ENCODE data around the gene NUDT8.
"Not testable (repeated sequence)": the region's sequence is repeated elsewhere in the genome, so short reads cannot be mapped to it uniquely, and the experiment has no call there.

The NUDT8 gene

GRCh38 chr11:67640021-67640757, 10.5 kb upstream of the NUDT8 start:
- no peak overlapping the region for H2BK120ac ChIP-seq (ENCODE audit: low read depth, low read length)
- no peak overlapping the region for H2AK5ac ChIP-seq (ENCODE audit: low read length)
- H3K9ac ChIP-seq (ENCODE audit: low read length), result no peak overlapping the region
- no peak overlapping the region for H2BK15ac ChIP-seq (replicated peaks; ENCODE audit: low read depth)
- H3K56ac ChIP-seq (ENCODE audit: low read length), result no peak overlapping the region
- no peak overlapping the region for H3K27ac ChIP-seq (ENCODE audit: low read depth, low read length)
- H3K4me1 ChIP-seq (ENCODE audit: control insufficient read depth, low read depth, low read length), result no peaks in the 10 kb centered on the region
- H3K79me1 ChIP-seq (ENCODE audit: low read length), result no peaks in the 10 kb centered on the region
- H3K18ac ChIP-seq (ENCODE audit: low read length), result no peak overlapping the region
- no CpG with 5 or more reads among the region's 23 CpGs for WGBS (ENCODE audit: extremely low coverage, insufficient coverage, low lambda C conversion rate)
- no peaks in the 10 kb centered on the region for H3K27me3 ChIP-seq (ENCODE audit: insufficient read depth, low read length, poor library complexity)
- H2BK5ac ChIP-seq (ENCODE audit: low read length), result no peak overlapping the region
- H3K36me3 ChIP-seq (ENCODE audit: control insufficient read depth, insufficient read depth, low read length), result no peaks in the 10 kb centered on the region
- H3K4me2 ChIP-seq (ENCODE audit: low read length), result no peak overlapping the region
- no peak overlapping the region for H4K8ac ChIP-seq (ENCODE audit: low read depth, low read length)
- no peak overlapping the region for H3K4ac ChIP-seq (ENCODE audit: low read depth, low read length)
- H4K5ac ChIP-seq (ENCODE audit: low read length), result no peak overlapping the region
- no peaks in the 10 kb centered on the region for H3K79me2 ChIP-seq (ENCODE audit: control insufficient read depth, insufficient read depth, low read length)
- peak; percentile 75 for DNase-seq
- no peak overlapping the region for H3K4me3 ChIP-seq (ENCODE audit: low read length)
- no peak overlapping the region for H3K23ac ChIP-seq (ENCODE audit: low read length)

DNA sequence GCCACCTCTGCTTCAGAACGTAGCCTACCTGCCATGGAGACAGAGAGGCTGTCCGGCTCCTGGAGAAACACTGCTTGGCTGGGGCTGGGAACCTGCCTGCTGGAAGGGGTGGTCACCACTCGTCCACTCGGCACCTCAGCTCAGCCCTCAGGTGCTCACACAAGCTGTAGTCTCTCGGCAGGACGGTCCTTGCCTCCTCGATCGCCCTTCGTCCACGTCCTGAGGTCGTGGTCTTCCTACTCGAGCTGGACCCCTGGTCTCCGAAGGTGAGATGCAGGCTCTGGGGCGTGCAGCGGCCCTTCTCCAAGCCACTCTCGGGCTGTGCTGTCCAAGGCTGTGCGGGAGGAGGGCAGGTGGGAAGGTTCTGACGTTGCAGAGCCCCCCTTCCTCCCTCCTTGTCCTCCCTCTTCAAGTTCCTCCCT, 9.7 kb upstream of the NUDT8 start, which contains the start of gene TBX10:
TSS of gene TBX10 (minus strand) at position 326 of the 422 bp plus-strand sequence. CDS start at position 35, 291 bp downstream.
- Histone ChIP-seq H2AK5ac (ENCODE audit: low read length) (no peak within 1 kb of the TSS), H3K23ac (ENCODE audit: low read length) (no peak within 1 kb of the TSS), H3K18ac (ENCODE audit: low read length) (no peak within 1 kb of the TSS), H4K8ac (ENCODE audit: low read depth, low read length) (no peak within 1 kb of the TSS), H2BK120ac (ENCODE audit: low read depth, low read length) (no peak within 1 kb of the TSS), H3K4me2 (ENCODE audit: low read length) (no peak within 1 kb of the TSS), H3K27me3 (ENCODE audit: insufficient read depth, low read length, poor library complexity) (no peaks in the 10 kb centered on the region), H3K9ac (ENCODE audit: low read length) (no peak within 1 kb of the TSS), H3K27ac (ENCODE audit: low read depth, low read length) (no peak within 1 kb of the TSS), H3K79me1 (ENCODE audit: low read length) (no peaks in the 10 kb centered on the region), H3K4me1 (ENCODE audit: control insufficient read depth, low read depth, low read length) (no peaks in the 10 kb centered on the region), H4K5ac (ENCODE audit: low read length) (no peak within 1 kb of the TSS), H2BK5ac (ENCODE audit: low read length) (no peak within 1 kb of the TSS), H3K79me2 (ENCODE audit: control insufficient read depth, insufficient read depth, low read length) (no peaks in the 10 kb centered on the region), H2BK15ac (replicated peaks; ENCODE audit: low read depth) (no peak within 1 kb of the TSS), H3K56ac (ENCODE audit: low read length) (peak within 1 kb of the TSS; percentile 73), H3K4ac (ENCODE audit: low read depth, low read length) (no peak within 1 kb of the TSS), H3K36me3 (ENCODE audit: control insufficient read depth, insufficient read depth, low read length) (no peaks in the 10 kb centered on the region), H3K4me3 (ENCODE audit: low read length) (no peak within 1 kb of the TSS)
- no CpG with 5 or more reads among the region's 18 CpGs for WGBS (ENCODE audit: extremely low coverage, insufficient coverage, low lambda C conversion rate)
- no peak for DNase-seq

GRCh38 chr11:67638535-67639437, 9.0 kb upstream of the NUDT8 start:
- Histone ChIP-seq H2AK5ac (ENCODE audit: low read length) (no peak overlapping the region), H3K23ac (ENCODE audit: low read length) (no peak overlapping the region), H4K8ac (ENCODE audit: low read depth, low read length) (no peak overlapping the region), H2BK15ac (replicated peaks; ENCODE audit: low read depth) (no peak overlapping the region), H3K56ac (ENCODE audit: low read length) (no peak overlapping the region), H3K18ac (ENCODE audit: low read length) (no peak overlapping the region), H3K4ac (ENCODE audit: low read depth, low read length) (no peak overlapping the region), H3K4me2 (ENCODE audit: low read length) (no peak overlapping the region), H3K27me3 (ENCODE audit: insufficient read depth, low read length, poor library complexity) (no peaks in the 10 kb centered on the region), H2BK5ac (ENCODE audit: low read length) (no peak overlapping the region), H3K9ac (ENCODE audit: low read length) (no peak overlapping the region), H3K79me1 (ENCODE audit: low read length) (no peaks in the 10 kb centered on the region), H3K79me2 (ENCODE audit: control insufficient read depth, insufficient read depth, low read length) (no peaks in the 10 kb centered on the region), H4K5ac (ENCODE audit: low read length) (no peak overlapping the region), H3K27ac (ENCODE audit: low read depth, low read length) (no peak overlapping the region), H3K36me3 (ENCODE audit: control insufficient read depth, insufficient read depth, low read length) (no peaks in the 10 kb centered on the region), H2BK120ac (ENCODE audit: low read depth, low read length) (no peak overlapping the region), H3K4me3 (ENCODE audit: low read length) (no peak overlapping the region), H3K4me1 (ENCODE audit: control insufficient read depth, low read depth, low read length) (no peaks in the 10 kb centered on the region)
- WGBS (ENCODE audit: extremely low coverage, insufficient coverage, low lambda C conversion rate), result no CpG with 5 or more reads among the region's 24 CpGs
- no peak for DNase-seq

GRCh38 chr11:67637441-67637840, 7.7 kb upstream of the NUDT8 start:
- not testable (repeated sequence) for DNase-seq; H3K4me2 ChIP-seq (ENCODE audit: low read length); H3K4me1 ChIP-seq (ENCODE audit: control insufficient read depth, low read depth, low read length); H4K5ac ChIP-seq (ENCODE audit: low read length); H3K36me3 ChIP-seq (ENCODE audit: control insufficient read depth, insufficient read depth, low read length); H3K27me3 ChIP-seq (ENCODE audit: insufficient read depth, low read length, poor library complexity); H3K9ac ChIP-seq (ENCODE audit: low read length); H2BK15ac ChIP-seq (replicated peaks; ENCODE audit: low read depth); H2BK120ac ChIP-seq (ENCODE audit: low read depth, low read length); H4K8ac ChIP-seq (ENCODE audit: low read depth, low read length); H3K56ac ChIP-seq (ENCODE audit: low read length); H3K23ac ChIP-seq (ENCODE audit: low read length); H3K4me3 ChIP-seq (ENCODE audit: low read length); H3K79me2 ChIP-seq (ENCODE audit: control insufficient read depth, insufficient read depth, low read length); H3K79me1 ChIP-seq (ENCODE audit: low read length); H2BK5ac ChIP-seq (ENCODE audit: low read length); H3K4ac ChIP-seq (ENCODE audit: low read depth, low read length); H3K27ac ChIP-seq (ENCODE audit: low read depth, low read length); H3K18ac ChIP-seq (ENCODE audit: low read length); H2AK5ac ChIP-seq (ENCODE audit: low read length)
- no CpG with 5 or more reads among the region's 3 CpGs for WGBS (ENCODE audit: extremely low coverage, insufficient coverage, low lambda C conversion rate)

DNA sequence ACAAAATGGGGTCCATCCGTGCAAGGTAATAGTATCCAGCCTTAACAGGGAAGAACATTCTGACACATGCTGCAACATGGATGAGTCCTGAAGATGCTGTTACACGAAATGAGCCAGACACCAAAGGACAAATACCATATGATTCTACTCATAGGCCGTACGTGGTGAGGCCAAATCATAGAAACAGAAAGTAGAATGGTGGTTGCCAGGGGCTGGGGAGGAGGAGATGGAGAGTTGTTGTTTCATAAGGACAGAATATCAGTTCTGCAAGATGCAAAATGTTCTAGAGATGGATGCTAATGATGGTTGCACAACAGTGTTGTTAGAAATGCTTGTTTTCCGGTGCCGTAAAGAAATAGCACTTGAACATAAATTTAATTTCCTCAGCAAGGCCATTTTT, 7.2 kb upstream of the NUDT8 start:
- Histone ChIP-seq H3K27ac (ENCODE audit: low read depth, low read length) (no peak overlapping the region), H4K8ac (ENCODE audit: low read depth, low read length) (no peak overlapping the region), H2BK15ac (replicated peaks; ENCODE audit: low read depth) (no peak overlapping the region), H3K79me1 (ENCODE audit: low read length) (no peaks in the 10 kb centered on the region), H3K36me3 (ENCODE audit: control insufficient read depth, insufficient read depth, low read length) (no peaks in the 10 kb centered on the region), H3K27me3 (ENCODE audit: insufficient read depth, low read length, poor library complexity) (no peaks in the 10 kb centered on the region), H3K4me3 (ENCODE audit: low read length) (no peak overlapping the region), H3K4me2 (ENCODE audit: low read length) (no peak overlapping the region), H3K23ac (ENCODE audit: low read length) (no peak overlapping the region), H2AK5ac (ENCODE audit: low read length) (no peak overlapping the region), H3K4me1 (ENCODE audit: control insufficient read depth, low read depth, low read length) (no peaks in the 10 kb centered on the region), H3K56ac (ENCODE audit: low read length) (no peak overlapping the region), H2BK120ac (ENCODE audit: low read depth, low read length) (no peak overlapping the region), H3K4ac (ENCODE audit: low read depth, low read length) (no peak overlapping the region), H2BK5ac (ENCODE audit: low read length) (no peak overlapping the region), H3K18ac (ENCODE audit: low read length) (no peak overlapping the region), H3K9ac (ENCODE audit: low read length) (no peak overlapping the region), H3K79me2 (ENCODE audit: control insufficient read depth, insufficient read depth, low read length) (no peaks in the 10 kb centered on the region), H4K5ac (ENCODE audit: low read length) (no peak overlapping the region)
- DNase-seq, result no peak
- no CpG with 5 or more reads among the region's 6 CpGs for WGBS (ENCODE audit: extremely low coverage, insufficient coverage, low lambda C conversion rate)
